ENCODE results near the gene NID1.

NID1 gene

GRCh38 chr1:236065509-236066005, 667 bp upstream of the NID1 start:
- DNase-seq: no peak

GRCh38 chr1:236063919-236064673, 794 bp downstream of the NID1 start:
- DNase-seq: no peak

GRCh38 chr1:236063551-236063918, 1.4 kb downstream of the NID1 start:
- DNase-seq: no peak

- DNase-seq: no peak
Observed at GRCh38 chr1:236060286-236060685, 4.6 kb downstream of the NID1 start.

GRCh38 chr1:236059011-236059410, 5.9 kb downstream of the NID1 start:
- DNase-seq: no peak

- no peak for DNase-seq
Observed at GRCh38 chr1:236058141-236058934, 6.6 kb downstream of the NID1 start.

GRCh38 chr1:236057546-236057945, 7.3 kb downstream of the NID1 start:
- DNase-seq: no peak

- DNase-seq: no peak
Observed at GRCh38 chr1:236052232-236052993, 12.5 kb downstream of the NID1 start.

GRCh38 chr1:236051242-236051791, 13.6 kb downstream of the NID1 start:
- DNase-seq: no peak

GRCh38 chr1:236045771-236046170, 19.1 kb downstream of the NID1 start:
- DNase-seq: no peak

GRCh38 chr1:236044341-236044740, 20.5 kb downstream of the NID1 start:
- no peak for DNase-seq

GRCh38 chr1:236041631-236042618, 23.0 kb downstream of the NID1 start:
- no peak for DNase-seq

GRCh38 chr1:236039740-236040685, 24.9 kb downstream of the NID1 start:
- no peak for DNase-seq

GRCh38 chr1:236038034-236038433, 26.9 kb downstream of the NID1 start:
- DNase-seq: no peak

GRCh38 chr1:236035681-236036101, 29.2 kb downstream of the NID1 start:
- DNase-seq: no peak

GRCh38 chr1:236033336-236033735, 31.6 kb downstream of the NID1 start:
- no peak for DNase-seq

- DNase-seq: no peak
Observed at GRCh38 chr1:236030534-236030933, 34.4 kb downstream of the NID1 start.

GRCh38 chr1:236029428-236029940, 35.4 kb downstream of the NID1 start:
- no peak for DNase-seq

- DNase-seq: no peak
Observed at GRCh38 chr1:236027104-236027503, 37.8 kb downstream of the NID1 start.

- DNase-seq: no peak
Observed at GRCh38 chr1:236025836-236026235, 39.1 kb downstream of the NID1 start.
